Measurements from ENCODE around the gene PSMC4.

- TF ChIP-seq, protein P1, sequence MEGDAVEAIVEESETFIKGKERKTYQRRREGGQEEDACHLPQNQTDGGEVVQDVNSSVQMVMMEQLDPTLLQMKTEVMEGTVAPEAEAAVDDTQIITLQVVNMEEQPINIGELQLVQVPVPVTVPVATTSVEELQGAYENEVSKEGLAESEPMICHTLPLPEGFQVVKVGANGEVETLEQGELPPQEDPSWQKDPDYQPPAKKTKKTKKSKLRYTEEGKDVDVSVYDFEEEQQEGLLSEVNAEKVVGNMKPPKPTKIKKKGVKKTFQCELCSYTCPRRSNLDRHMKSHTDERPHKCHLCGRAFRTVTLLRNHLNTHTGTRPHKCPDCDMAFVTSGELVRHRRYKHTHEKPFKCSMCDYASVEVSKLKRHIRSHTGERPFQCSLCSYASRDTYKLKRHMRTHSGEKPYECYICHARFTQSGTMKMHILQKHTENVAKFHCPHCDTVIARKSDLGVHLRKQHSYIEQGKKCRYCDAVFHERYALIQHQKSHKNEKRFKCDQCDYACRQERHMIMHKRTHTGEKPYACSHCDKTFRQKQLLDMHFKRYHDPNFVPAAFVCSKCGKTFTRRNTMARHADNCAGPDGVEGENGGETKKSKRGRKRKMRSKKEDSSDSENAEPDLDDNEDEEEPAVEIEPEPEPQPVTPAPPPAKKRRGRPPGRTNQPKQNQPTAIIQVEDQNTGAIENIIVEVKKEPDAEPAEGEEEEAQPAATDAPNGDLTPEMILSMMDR (IDR thresholded peaks at IDR 0.05) = no peak
- no peak for TF ChIP-seq POLR2AphosphoS5 (IDR thresholded peaks at IDR 0.05)
- no peak for TF ChIP-seq POLR2A (IDR thresholded peaks at IDR 0.05; ENCODE audit: low read depth)
These were observed 34.9 kb upstream of the PSMC4 start for GRCh38 chr19:39936020-39936419.
